PC-9 (cell line): ENCODE data around the gene LGI4. TPM values are rescaled to one million over a fixed set of nuclear protein-coding genes. Genes with fewer than 3 reads are reported as not detected.
"Not testable (repeated sequence)": the region's sequence is repeated elsewhere in the genome, so short reads cannot be mapped to it uniquely, and the experiment has no call there.

Source experiments
- BruUV-seq: library from RNA; stranded (reverse); fragments of 400-500 nt; replicated peaks from 2 replicates; lab custom pipeline; 2021; lab: Mats Ljungman, UMichigan
- CTCF ChIA-PET: fragments of 300-600 bp; sonication (Branson Sonifier 250); formaldehyde crosslinking; loops from one replicate; lab custom pipeline; 2022; ENCODE audit warnings: antibody characterized with exemption; lab: Charles Lee
- POLR2A ChIA-PET: fragments of 300-600 bp; sonication (Branson Sonifier 250); formaldehyde crosslinking; loops from one replicate; lab custom pipeline; 2022; ENCODE audit warnings: antibody characterized with exemption; ENCODE audit not compliant: unreplicated experiment; lab: Charles Lee
- DNase-seq, 2 experiments: peaks; one replicate each; pipeline versions ENCODE4 v3.0.0 to v3.0.0-alpha.2; 2015 to 2022; ENCODE audit warnings: mixed read lengths in 1 of 2
- H2AFZ ChIP-seq: fragments of 200-600 bp; sonication (generic); 2 replicates; pipeline ENCODE4 v1.8.1; 2017; ENCODE audit warnings: antibody characterized with exemption
- H3F3A ChIP-seq: fragments of 200-600 bp; sonication (generic); 2 replicates; pipeline ENCODE4 v1.8.1; 2017; ENCODE audit warnings: antibody characterized with exemption, mild to moderate bottlenecking, low read depth; ENCODE audit not compliant: insufficient read depth
- H3K27ac ChIP-seq: fragments of 200-600 bp; sonication (generic); 2 replicates; pipeline ENCODE4 v1.6.1; 2016; ENCODE audit warnings: mixed run types
- H3K27me3 ChIP-seq: fragments of 200-600 bp; sonication (generic); 2 replicates; pipeline ENCODE4 v1.6.1; 2016; ENCODE audit warnings: low read depth, mixed run types; ENCODE audit not compliant: insufficient read depth
- H3K36me3 ChIP-seq: fragments of 200-600 bp; sonication (generic); 2 replicates; pipeline ENCODE4 v1.6.1; 2016; ENCODE audit warnings: low read depth, mixed run types
- H3K4me1 ChIP-seq: fragments of 200-600 bp; sonication (generic); replicated peaks from 2 replicates; pipeline ENCODE4 v1.6.1; 2016; ENCODE audit warnings: mixed run types; ENCODE audit not compliant: insufficient read depth
- H3K4me2 ChIP-seq: fragments of 200-600 bp; sonication (generic); 2 replicates; pipeline ENCODE4 v1.6.1; 2017; ENCODE audit warnings: mixed run types
- H3K4me3 ChIP-seq: fragments of 200-600 bp; sonication (generic); 2 replicates; pipeline ENCODE4 v1.6.1; 2016; ENCODE audit warnings: mixed run types
- H3K79me2 ChIP-seq: fragments of 200-600 bp; sonication (generic); 2 replicates; pipeline ENCODE4 v1.6.1; 2017; ENCODE audit warnings: low read depth, mixed run types
- H3K9me2 ChIP-seq: fragments of 200-600 bp; sonication (generic); 2 replicates; pipeline ENCODE4 v1.8.1; 2017; ENCODE audit warnings: mild to moderate bottlenecking; ENCODE audit not compliant: insufficient read depth
- H3K9me3 ChIP-seq: fragments of 200-600 bp; sonication (generic); 2 replicates; pipeline ENCODE4 v1.8.1; 2016; ENCODE audit warnings: low read depth; ENCODE audit not compliant: insufficient read depth
- H4K20me1 ChIP-seq: fragments of 200-600 bp; sonication (generic); 2 replicates; pipeline ENCODE4 v1.8.1; 2017; ENCODE audit not compliant: insufficient read depth
- CTCF ChIP-seq: fragments of 200-600 bp; sonication (generic); conservative IDR thresholded peaks from 2 replicates; pipeline ENCODE4 v1.6.1; 2017; ENCODE audit warnings: mixed run types, antibody characterized with exemption, mild to moderate bottlenecking, moderate library complexity
- EZH2 ChIP-seq: fragments of 200-600 bp; sonication (generic); IDR thresholded peaks from 2 replicates; pipeline ENCODE4 v1.8.0; 2017; ENCODE audit warnings: antibody characterized with exemption, low read depth
- intact Hi-C: fragments of 100-400 bp; cut with micrococcal nuclease; formaldehyde crosslinking; loops from one replicate; pipeline ENCODE4 v1.10.0; 2022; ENCODE audit not compliant: unreplicated experiment
- total RNA-seq: library from RNA; stranded (reverse); gene quantifications from 2 replicates; pipeline ENCODE4 v1.2.3, GENCODE V29; 2021

LGI4 gene
- total RNA-seq, 1 experiment from 2014 or later = 1.2 TPM

- no peak for DNase-seq
- no TSS peak for BruUV-seq
- intact Hi-C loops = no loop called here
These were observed 3.8 kb downstream of the LGI4 start for GRCh38 chr19:35130761-35131720.

GRCh38 chr19:35129724-35130274 is 5.1 kb downstream of the LGI4 start:
- H3K9me3 ChIP-seq, H3K27me3 ChIP-seq, intact Hi-C loops, H2AFZ ChIP-seq, H3K79me2 ChIP-seq, H3K27ac ChIP-seq, H3F3A ChIP-seq, DNase-seq, CTCF ChIA-PET, H4K20me1 ChIP-seq, H3K4me3 ChIP-seq, BruUV-seq, H3K36me3 ChIP-seq, H3K9me2 ChIP-seq, POLR2A ChIA-PET, H3K4me2 ChIP-seq: not testable (repeated sequence)
- H3K4me1 ChIP-seq = peaks cover 14% of the 10 kb centered on the region

More at GRCh38 chr19:35130761-35131720, 3.8 kb downstream of the LGI4 start:
- no peak overlapping the region for H3K4me2 ChIP-seq
- H3F3A ChIP-seq = no peaks in the 10 kb centered on the region
- no peak overlapping the region for H2AFZ ChIP-seq
- peaks cover 9% of the 10 kb centered on the region for H3K4me1 ChIP-seq
- H3K4me3 ChIP-seq = no peak overlapping the region
- H4K20me1 ChIP-seq = no peaks in the 10 kb centered on the region
- no peaks in the 10 kb centered on the region for H3K79me2 ChIP-seq
- no peak for TF ChIP-seq EZH2
- no peak for TF ChIP-seq CTCF
- H3K27me3 ChIP-seq = no peaks in the 10 kb centered on the region
- H3K9me3 ChIP-seq = no peaks in the 10 kb centered on the region; the same call in 1 of the 2 replicates
- no peaks in the 10 kb centered on the region for H3K9me2 ChIP-seq
- CTCF ChIA-PET = no interaction called here
- POLR2A ChIA-PET = no interaction called here
- H3K27ac ChIP-seq = no peak overlapping the region
- no peaks in the 10 kb centered on the region for H3K36me3 ChIP-seq

GRCh38 chr19:35128398-35129057 is 6.3 kb downstream of the LGI4 start:
- no peak overlapping the region for H3K4me3 ChIP-seq
- no peak for DNase-seq
- H2AFZ ChIP-seq = no peak overlapping the region
- H3F3A ChIP-seq = peaks cover 9% of the 10 kb centered on the region
- H3K79me2 ChIP-seq = no peaks in the 10 kb centered on the region
- peaks cover 26% of the 10 kb centered on the region for H3K4me1 ChIP-seq
- H3K27ac ChIP-seq = no peak overlapping the region
- no peaks in the 10 kb centered on the region for H4K20me1 ChIP-seq
- no peaks in the 10 kb centered on the region for H3K9me2 ChIP-seq
- no peaks in the 10 kb centered on the region for H3K36me3 ChIP-seq
- TF ChIP-seq CTCF (no peak), EZH2 (no peak)
- CTCF ChIA-PET = no interaction called here
- H3K27me3 ChIP-seq = no peaks in the 10 kb centered on the region
- no TSS peak for BruUV-seq
- intact Hi-C loops = no loop called here
- POLR2A ChIA-PET = no interaction called here
- no peak overlapping the region for H3K4me2 ChIP-seq
- H3K9me3 ChIP-seq = no peaks in the 10 kb centered on the region; the same call in 1 of the 2 replicates
